MM.1S (cell line): ENCODE results near the gene FAM240A.

Experiments used
- EZH2phosphoT487 ChIP-seq: fragments of 300-600 bp; sonication (generic); IDR thresholded peaks from 2 replicates; pipeline ENCODE4 v1.6.1; 2018; ENCODE audit warnings: antibody characterized with exemption, low read length
- TF ChIP-seq, protein P1 (sequence below): fragments of 300-600 bp; sonication (generic); IDR thresholded peaks from 2 replicates; pipeline ENCODE4 v1.5.1; 2016; ENCODE audit warnings: antibody characterized with exemption, low read length, mixed read lengths

DNA sequence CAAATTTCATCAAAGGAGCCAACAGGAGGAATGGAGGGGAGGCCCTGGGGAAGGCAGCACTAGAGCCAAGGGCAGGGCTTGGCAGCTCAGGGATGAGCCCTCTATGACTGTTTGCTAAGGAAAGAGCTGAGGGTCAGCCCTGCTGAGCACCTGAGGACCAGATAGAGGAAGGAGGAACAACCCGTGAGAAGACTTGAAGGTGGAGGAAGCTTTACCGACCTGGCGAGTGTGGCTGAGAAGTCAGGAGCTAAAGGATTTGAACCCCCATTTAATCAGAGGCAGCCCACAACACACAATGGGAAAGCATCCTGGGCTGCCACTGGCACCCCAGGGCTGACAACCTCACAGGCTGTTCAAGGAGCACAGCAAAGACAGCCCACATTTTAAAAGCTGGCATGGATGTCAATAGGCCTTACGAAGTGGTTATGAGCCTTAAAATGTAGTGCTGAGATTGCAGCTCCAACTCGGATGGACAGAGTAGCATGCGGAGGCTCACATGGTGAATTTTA, 25.5 kb upstream of the FAM240A start:
- no peak for TF ChIP-seq EZH2phosphoT487
- TF ChIP-seq, protein P1, sequence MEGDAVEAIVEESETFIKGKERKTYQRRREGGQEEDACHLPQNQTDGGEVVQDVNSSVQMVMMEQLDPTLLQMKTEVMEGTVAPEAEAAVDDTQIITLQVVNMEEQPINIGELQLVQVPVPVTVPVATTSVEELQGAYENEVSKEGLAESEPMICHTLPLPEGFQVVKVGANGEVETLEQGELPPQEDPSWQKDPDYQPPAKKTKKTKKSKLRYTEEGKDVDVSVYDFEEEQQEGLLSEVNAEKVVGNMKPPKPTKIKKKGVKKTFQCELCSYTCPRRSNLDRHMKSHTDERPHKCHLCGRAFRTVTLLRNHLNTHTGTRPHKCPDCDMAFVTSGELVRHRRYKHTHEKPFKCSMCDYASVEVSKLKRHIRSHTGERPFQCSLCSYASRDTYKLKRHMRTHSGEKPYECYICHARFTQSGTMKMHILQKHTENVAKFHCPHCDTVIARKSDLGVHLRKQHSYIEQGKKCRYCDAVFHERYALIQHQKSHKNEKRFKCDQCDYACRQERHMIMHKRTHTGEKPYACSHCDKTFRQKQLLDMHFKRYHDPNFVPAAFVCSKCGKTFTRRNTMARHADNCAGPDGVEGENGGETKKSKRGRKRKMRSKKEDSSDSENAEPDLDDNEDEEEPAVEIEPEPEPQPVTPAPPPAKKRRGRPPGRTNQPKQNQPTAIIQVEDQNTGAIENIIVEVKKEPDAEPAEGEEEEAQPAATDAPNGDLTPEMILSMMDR, result no peak
